ENCODE results near the gene PDE4A. TPM values are rescaled to one million over a fixed set of nuclear protein-coding genes. Genes with fewer than 3 reads are reported as not detected.
"Not testable (repeated sequence)": the region's sequence is repeated elsewhere in the genome, so short reads cannot be mapped to it uniquely, and the experiment has no call there.

The PDE4A gene
- total RNA-seq, 3 donors from 2014 or later (not counting 1 experiment from before 2014, with no cell fraction given), result 34.2 to 46.2 (median 44.9) TPM

GRCh38 chr19:10395436-10395835 lies 24.9 kb upstream of the PDE4A start:
- DNase-seq (no peak), ATAC-seq (no peak)
- no peaks in the 10 kb centered on the region for H3K9me3 ChIP-seq (ENCODE audit: control insufficient read depth, insufficient read depth, low read length)
- H3K9me3 Mint-ChIP-seq, result no peaks in the 10 kb centered on the region
- no peaks in the 10 kb centered on the region for H3K27me3 Mint-ChIP-seq (ENCODE audit: low read depth in 2 of 2)
- no peaks in the 10 kb centered on the region for H3K27me3 ChIP-seq (ENCODE audit: control insufficient read depth, insufficient read depth, low read length)
- peaks cover 34% of the 10 kb centered on the region for H3K36me3 ChIP-seq (ENCODE audit: control insufficient read depth, insufficient read depth, low read length)
- no peak overlapping the region for H3K4me3 ChIP-seq (ENCODE audit: low read length)
- no peak overlapping the region for H3K27ac ChIP-seq (ENCODE audit: low read length)
- H3K4me1 Mint-ChIP-seq, result peaks cover 9 to 32% of the 10 kb centered on the region in 2 donors
- H3K27ac Mint-ChIP-seq, result no peak overlapping the region
- no peak for TF ChIP-seq CTCF (IDR thresholded peaks at IDR 0.05)
- intact Hi-C loops (cut with micrococcal nuclease), result no loop called here
- no peaks in the 10 kb centered on the region for H3K4me1 ChIP-seq (ENCODE audit: control insufficient read depth, insufficient read depth, low read length)
- 95% methylated on average over 24 of the region's 26 CpGs for WGBS (ENCODE audit: insufficient coverage)
- H3K36me3 Mint-ChIP-seq, result no peaks in the 10 kb centered on the region
- no peak overlapping the region for H3K4me3 Mint-ChIP-seq

GRCh38 chr19:10395917-10396316 lies 24.4 kb upstream of the PDE4A start:
- H3K36me3 ChIP-seq (ENCODE audit: control insufficient read depth, insufficient read depth, low read length), result peaks cover 32% of the 10 kb centered on the region

GRCh38 chr19:10398819-10399218 lies 21.5 kb upstream of the PDE4A start:
- ATAC-seq (no peak), DNase-seq (no peak)
- no peak for TF ChIP-seq CTCF (IDR thresholded peaks at IDR 0.05)
- H3K36me3 Mint-ChIP-seq, result no peaks in the 10 kb centered on the region
- H3K9me3 Mint-ChIP-seq, result no peaks in the 10 kb centered on the region
- 97% methylated on average over 8 of the region's 9 CpGs for WGBS (ENCODE audit: insufficient coverage)
- H3K27me3 Mint-ChIP-seq (ENCODE audit: low read depth in 2 of 2), result no peaks in the 10 kb centered on the region
- H3K9me3 ChIP-seq (ENCODE audit: control insufficient read depth, insufficient read depth, low read length), result no peaks in the 10 kb centered on the region
- peak overlapping the region in 1 of 2 donors; percentile 34 for H3K27ac Mint-ChIP-seq
- H3K4me3 Mint-ChIP-seq, result no peak overlapping the region
- no peak overlapping the region for H3K4me3 ChIP-seq (ENCODE audit: low read length)
- peaks cover 30 to 56% of the 10 kb centered on the region in 2 donors for H3K4me1 Mint-ChIP-seq
- peaks cover 29% of the 10 kb centered on the region for H3K4me1 ChIP-seq (ENCODE audit: control insufficient read depth, insufficient read depth, low read length)
- peaks cover 11% of the 10 kb centered on the region for H3K36me3 ChIP-seq (ENCODE audit: control insufficient read depth, insufficient read depth, low read length)
- H3K27me3 ChIP-seq (ENCODE audit: control insufficient read depth, insufficient read depth, low read length), result no peaks in the 10 kb centered on the region
- no peak overlapping the region for H3K27ac ChIP-seq (ENCODE audit: low read length)
- intact Hi-C loops (cut with micrococcal nuclease), result no loop called here

More at GRCh38 chr19:10395917-10396316, 24.4 kb upstream of the PDE4A start:
- WGBS (ENCODE audit: insufficient coverage), result 94% methylated on average over 24 of the region's 24 CpGs
- Mint-ChIP-seq H3K9me3 (no peaks in the 10 kb centered on the region), H3K4me3 (no peak overlapping the region), H3K27me3 (ENCODE audit: low read depth in 2 of 2) (no peaks in the 10 kb centered on the region), H3K27ac (peak overlapping the region in 1 of 2 donors; percentile 14), H3K4me1 (peaks cover 9 to 27% of the 10 kb centered on the region in 2 donors), H3K36me3 (no peaks in the 10 kb centered on the region)
- no peak for TF ChIP-seq CTCF (IDR thresholded peaks at IDR 0.05)
- ATAC-seq (no peak), DNase-seq (no peak)
- Histone ChIP-seq H3K9me3 (ENCODE audit: control insufficient read depth, insufficient read depth, low read length) (no peaks in the 10 kb centered on the region), H3K27me3 (ENCODE audit: control insufficient read depth, insufficient read depth, low read length) (no peaks in the 10 kb centered on the region), H3K27ac (ENCODE audit: low read length) (no peak overlapping the region), H3K4me1 (ENCODE audit: control insufficient read depth, insufficient read depth, low read length) (peaks cover 2% of the 10 kb centered on the region), H3K4me3 (ENCODE audit: low read length) (no peak overlapping the region)
- intact Hi-C loops (cut with micrococcal nuclease), result no loop called here

GRCh38 chr19:10399340-10399739 lies 21.0 kb upstream of the PDE4A start:
- H3K27me3 Mint-ChIP-seq (ENCODE audit: low read depth in 2 of 2); ATAC-seq; H3K9me3 ChIP-seq (ENCODE audit: control insufficient read depth, insufficient read depth, low read length); H3K27ac ChIP-seq (ENCODE audit: low read length); H3K36me3 Mint-ChIP-seq; DNase-seq; H3K4me3 ChIP-seq (ENCODE audit: low read length); H3K4me3 Mint-ChIP-seq; H3K27me3 ChIP-seq (ENCODE audit: control insufficient read depth, insufficient read depth, low read length); intact Hi-C loops (cut with micrococcal nuclease); H3K9me3 Mint-ChIP-seq; H3K27ac Mint-ChIP-seq: not testable (repeated sequence)
- H3K4me1 ChIP-seq (ENCODE audit: control insufficient read depth, insufficient read depth, low read length), result peaks cover 34% of the 10 kb centered on the region
- WGBS (ENCODE audit: insufficient coverage), result 86% methylated on average over 8 of the region's 8 CpGs
- H3K36me3 ChIP-seq (ENCODE audit: control insufficient read depth, insufficient read depth, low read length), result peaks cover 11% of the 10 kb centered on the region
- peaks cover 36 to 61% of the 10 kb centered on the region in 2 donors for H3K4me1 Mint-ChIP-seq
